ENCODE data around the gene NUTM1.

DNA sequence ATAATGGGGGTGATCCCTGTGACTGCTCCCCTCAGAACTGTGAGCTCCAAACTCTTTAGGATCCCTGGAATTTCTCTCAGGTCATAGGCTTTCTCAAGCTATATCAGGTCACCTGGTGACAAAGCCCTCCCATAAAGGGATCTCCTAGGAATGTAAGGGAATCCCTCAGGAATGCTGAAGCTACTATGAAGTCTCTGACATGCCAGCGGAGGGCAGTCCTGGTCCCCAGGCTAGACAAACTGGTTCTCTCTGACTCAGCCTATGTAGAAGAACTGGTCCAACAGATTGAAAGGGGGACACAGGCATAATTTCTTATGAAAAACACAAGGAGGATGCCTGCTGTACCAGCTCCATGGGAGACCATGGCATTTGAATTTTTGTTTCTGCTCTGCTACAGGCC lies 17.2 kb downstream of the NUTM1 start:
- TF ChIP-seq, protein P1, sequence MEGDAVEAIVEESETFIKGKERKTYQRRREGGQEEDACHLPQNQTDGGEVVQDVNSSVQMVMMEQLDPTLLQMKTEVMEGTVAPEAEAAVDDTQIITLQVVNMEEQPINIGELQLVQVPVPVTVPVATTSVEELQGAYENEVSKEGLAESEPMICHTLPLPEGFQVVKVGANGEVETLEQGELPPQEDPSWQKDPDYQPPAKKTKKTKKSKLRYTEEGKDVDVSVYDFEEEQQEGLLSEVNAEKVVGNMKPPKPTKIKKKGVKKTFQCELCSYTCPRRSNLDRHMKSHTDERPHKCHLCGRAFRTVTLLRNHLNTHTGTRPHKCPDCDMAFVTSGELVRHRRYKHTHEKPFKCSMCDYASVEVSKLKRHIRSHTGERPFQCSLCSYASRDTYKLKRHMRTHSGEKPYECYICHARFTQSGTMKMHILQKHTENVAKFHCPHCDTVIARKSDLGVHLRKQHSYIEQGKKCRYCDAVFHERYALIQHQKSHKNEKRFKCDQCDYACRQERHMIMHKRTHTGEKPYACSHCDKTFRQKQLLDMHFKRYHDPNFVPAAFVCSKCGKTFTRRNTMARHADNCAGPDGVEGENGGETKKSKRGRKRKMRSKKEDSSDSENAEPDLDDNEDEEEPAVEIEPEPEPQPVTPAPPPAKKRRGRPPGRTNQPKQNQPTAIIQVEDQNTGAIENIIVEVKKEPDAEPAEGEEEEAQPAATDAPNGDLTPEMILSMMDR (IDR thresholded peaks at IDR 0.05 in 2 of 3, conservative IDR thresholded peaks at IDR 0.05 in 1 of 3; ENCODE audit: borderline replicate concordance in 1 of 3, insufficient read depth in 1 of 3, low read depth in 2 of 3, low read length in 2 of 3) = 0 out of 6 replicates have a peak, but pooled peaks of 1 of the 3 experiments have one; percentile 7
- TF ChIP-seq JUND (IDR thresholded peaks at IDR 0.05) (peak; percentile 53), SIN3A (IDR thresholded peaks at IDR 0.05; ENCODE audit: low read depth) (0 out of 2 replicates have a peak, but pooled peaks have one; percentile 55), POLR2AphosphoS5 (IDR thresholded peaks at IDR 0.05; ENCODE audit: low read depth, low read length) (no peak), RAD21 (IDR thresholded peaks at IDR 0.05; ENCODE audit: low read depth) (0 out of 2 replicates have a peak, but pooled peaks have one; percentile 26), POLR2A (IDR thresholded peaks at IDR 0.05; ENCODE audit: borderline replicate concordance, extremely low read depth, insufficient read depth, insufficient read length) (no peak), EZH2phosphoT487 (IDR thresholded peaks at IDR 0.05; ENCODE audit: borderline replicate concordance) (no peak), CEBPB (IDR thresholded peaks at IDR 0.05; ENCODE audit: low read depth) (no peak), ZFX (IDR thresholded peaks at IDR 0.05) (no peak)
- TF ChIP-seq, protein P2, sequence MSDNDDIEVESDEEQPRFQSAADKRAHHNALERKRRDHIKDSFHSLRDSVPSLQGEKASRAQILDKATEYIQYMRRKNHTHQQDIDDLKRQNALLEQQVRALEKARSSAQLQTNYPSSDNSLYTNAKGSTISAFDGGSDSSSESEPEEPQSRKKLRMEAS (IDR thresholded peaks at IDR 0.05) = no peak
- TF ChIP-seq, protein P3, sequence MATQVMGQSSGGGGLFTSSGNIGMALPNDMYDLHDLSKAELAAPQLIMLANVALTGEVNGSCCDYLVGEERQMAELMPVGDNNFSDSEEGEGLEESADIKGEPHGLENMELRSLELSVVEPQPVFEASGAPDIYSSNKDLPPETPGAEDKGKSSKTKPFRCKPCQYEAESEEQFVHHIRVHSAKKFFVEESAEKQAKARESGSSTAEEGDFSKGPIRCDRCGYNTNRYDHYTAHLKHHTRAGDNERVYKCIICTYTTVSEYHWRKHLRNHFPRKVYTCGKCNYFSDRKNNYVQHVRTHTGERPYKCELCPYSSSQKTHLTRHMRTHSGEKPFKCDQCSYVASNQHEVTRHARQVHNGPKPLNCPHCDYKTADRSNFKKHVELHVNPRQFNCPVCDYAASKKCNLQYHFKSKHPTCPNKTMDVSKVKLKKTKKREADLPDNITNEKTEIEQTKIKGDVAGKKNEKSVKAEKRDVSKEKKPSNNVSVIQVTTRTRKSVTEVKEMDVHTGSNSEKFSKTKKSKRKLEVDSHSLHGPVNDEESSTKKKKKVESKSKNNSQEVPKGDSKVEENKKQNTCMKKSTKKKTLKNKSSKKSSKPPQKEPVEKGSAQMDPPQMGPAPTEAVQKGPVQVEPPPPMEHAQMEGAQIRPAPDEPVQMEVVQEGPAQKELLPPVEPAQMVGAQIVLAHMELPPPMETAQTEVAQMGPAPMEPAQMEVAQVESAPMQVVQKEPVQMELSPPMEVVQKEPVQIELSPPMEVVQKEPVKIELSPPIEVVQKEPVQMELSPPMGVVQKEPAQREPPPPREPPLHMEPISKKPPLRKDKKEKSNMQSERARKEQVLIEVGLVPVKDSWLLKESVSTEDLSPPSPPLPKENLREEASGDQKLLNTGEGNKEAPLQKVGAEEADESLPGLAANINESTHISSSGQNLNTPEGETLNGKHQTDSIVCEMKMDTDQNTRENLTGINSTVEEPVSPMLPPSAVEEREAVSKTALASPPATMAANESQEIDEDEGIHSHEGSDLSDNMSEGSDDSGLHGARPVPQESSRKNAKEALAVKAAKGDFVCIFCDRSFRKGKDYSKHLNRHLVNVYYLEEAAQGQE (IDR thresholded peaks at IDR 0.05; ENCODE audit: low read depth) = no peak
- TF ChIP-seq, protein P4, sequence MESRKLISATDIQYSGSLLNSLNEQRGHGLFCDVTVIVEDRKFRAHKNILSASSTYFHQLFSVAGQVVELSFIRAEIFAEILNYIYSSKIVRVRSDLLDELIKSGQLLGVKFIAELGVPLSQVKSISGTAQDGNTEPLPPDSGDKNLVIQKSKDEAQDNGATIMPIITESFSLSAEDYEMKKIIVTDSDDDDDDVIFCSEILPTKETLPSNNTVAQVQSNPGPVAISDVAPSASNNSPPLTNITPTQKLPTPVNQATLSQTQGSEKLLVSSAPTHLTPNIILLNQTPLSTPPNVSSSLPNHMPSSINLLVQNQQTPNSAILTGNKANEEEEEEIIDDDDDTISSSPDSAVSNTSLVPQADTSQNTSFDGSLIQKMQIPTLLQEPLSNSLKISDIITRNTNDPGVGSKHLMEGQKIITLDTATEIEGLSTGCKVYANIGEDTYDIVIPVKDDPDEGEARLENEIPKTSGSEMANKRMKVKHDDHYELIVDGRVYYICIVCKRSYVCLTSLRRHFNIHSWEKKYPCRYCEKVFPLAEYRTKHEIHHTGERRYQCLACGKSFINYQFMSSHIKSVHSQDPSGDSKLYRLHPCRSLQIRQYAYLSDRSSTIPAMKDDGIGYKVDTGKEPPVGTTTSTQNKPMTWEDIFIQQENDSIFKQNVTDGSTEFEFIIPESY (IDR thresholded peaks at IDR 0.05; ENCODE audit: extremely low read depth, insufficient replicate concordance, low read length) = no peak

Measured in HCT116 (cell line).